Small intestine (tissue), 7 donors: ENCODE data around the gene SMOC1. TPM values are rescaled to one million over a fixed set of nuclear protein-coding genes. Genes with fewer than 3 reads are reported as not detected.

Experiments used
- DNase-seq, 2 donors: peaks; one replicate each; pipeline versions ENCODE4 v3.0.0 to v3.0.0-alpha.2; 2013
- FAIRE-seq: peaks from 2 replicates; lab custom pipeline; 2012; peaks lifted over from hg19 to GRCh38; lab: Jason Lieb, UNC
- H3K27ac ChIP-seq, 3 donors: one replicate each; pipeline ENCODE4 v1.5.1; 2013; ENCODE audit warnings: low read length in 2 of 3, mild to moderate bottlenecking in 2 of 3, control low read depth in 1 of 3, inconsistent platforms in 1 of 3, low read depth in 1 of 3, moderate library complexity in 1 of 3
- H3K27me3 ChIP-seq, 3 donors: one replicate each; pipeline ENCODE4 v1.6.1; 2013; ENCODE audit warnings: low read length in 3 of 3, inconsistent platforms in 1 of 3; ENCODE audit not compliant: control insufficient read depth in 3 of 3, insufficient read depth in 3 of 3
- H3K36me3 ChIP-seq, 3 donors: one replicate each; pipeline ENCODE4 v1.6.1; 2013; ENCODE audit warnings: low read length in 3 of 3, inconsistent platforms in 1 of 3, low read depth in 1 of 3, mild to moderate bottlenecking in 1 of 3, moderate library complexity in 1 of 3; ENCODE audit not compliant: control insufficient read depth in 3 of 3, insufficient read depth in 2 of 3
- H3K4me1 ChIP-seq, 3 donors: one replicate each; pipeline ENCODE4 v1.6.1; 2013; ENCODE audit warnings: low read length in 2 of 3, inconsistent platforms in 1 of 3, low read depth in 1 of 3, mild to moderate bottlenecking in 1 of 3, moderate library complexity in 1 of 3; ENCODE audit not compliant: control insufficient read depth in 3 of 3, insufficient read depth in 2 of 3
- H3K4me3 ChIP-seq, 3 donors: one replicate each; pipeline ENCODE4 v1.5.1; 2013; ENCODE audit warnings: low read length in 3 of 3, control low read depth in 1 of 3, inconsistent platforms in 1 of 3, low read depth in 1 of 3, mild to moderate bottlenecking in 1 of 3, moderate library complexity in 1 of 3
- H3K9me3 ChIP-seq, 2 donors: one replicate each; pipeline ENCODE4 v1.6.1; 2013; ENCODE audit warnings: low read depth in 1 of 2, low read length in 1 of 2; ENCODE audit not compliant: control insufficient read depth in 2 of 2, insufficient read depth in 1 of 2
- WGBS, 3 donors: extraction: QIAGEN DNeasy Blood & Tissue Kit; methylation state at CpG; one replicate each; pipeline ENCODE4 v1.1.7; 2013; 5-methylcytosine and 5-hydroxymethylcytosine counted together
- polyA plus RNA-seq, 4 donors: library from polyadenylated mRNA; stranded (reverse) in 3 of 4; unstranded in 1 of 4; fragments of 200-250 nt in 3 of 4; fragments of 120-200 nt in 1 of 4; gene quantifications; one replicate each; pipeline versions ENCODE4 v1.2.1 to v1.2.3, GENCODE V29; 2013
- donor health status: healthy with polysubstance abuse.
- donor health status: control.
- donor health status: control.
- donor health status: Bipolar disorder and iron deficiency.
- donor health status: healthy.

Gene SMOC1
- polyA plus RNA-seq, 4 donors = 0.94 to 3.5 (median 1.9) TPM; not detected in 1

- Histone ChIP-seq H3K27me3 (peaks cover 0 to 2% (median 0%) of the 10 kb centered on the region in 3 donors), H3K36me3 (no peaks in the 10 kb centered on the region), H3K4me1 (no peaks in the 10 kb centered on the region), H3K9me3 (no peaks in the 10 kb centered on the region), H3K4me3 (no peak overlapping the region), H3K27ac (no peak overlapping the region)
- DNase-seq (no peak), FAIRE-seq (no peak)
- WGBS, 3 donors = 51 to 59% (median 54%) methylated on average over 8 of the region's 8 CpGs
Measured at GRCh38 chr14:69855180-69855832, 23.9 kb upstream of the SMOC1 start.

GRCh38 chr14:69858801-69859200, 20.4 kb upstream of the SMOC1 start:
- no peak for DNase-seq
- Histone ChIP-seq H3K4me3 (no peak overlapping the region), H3K4me1 (no peaks in the 10 kb centered on the region), H3K27me3 (peaks cover 0 to 2% (median 0%) of the 10 kb centered on the region in 3 donors), H3K9me3 (no peaks in the 10 kb centered on the region), H3K27ac (no peak overlapping the region), H3K36me3 (no peaks in the 10 kb centered on the region)
- no peak for FAIRE-seq
- WGBS, 3 donors = 60 to 78% (median 76%) methylated on average over 8 of the region's 8 CpGs

- 79 to 87% (median 86%) methylated on average over 14 of the region's 14 CpGs for WGBS, 3 donors
- FAIRE-seq = no peak
Measured at GRCh38 chr14:69859591-69859990, 19.6 kb upstream of the SMOC1 start.

GRCh38 chr14:69860221-69860620, 19.0 kb upstream of the SMOC1 start:
- 58 to 78% (median 73%) methylated on average over 12 of the region's 12 CpGs for WGBS, 3 donors
- H3K4me3 ChIP-seq = no peak overlapping the region
- DNase-seq (no peak), FAIRE-seq (no peak)
- no peaks in the 10 kb centered on the region for H3K4me1 ChIP-seq
- no peaks in the 10 kb centered on the region for H3K27me3 ChIP-seq
- peaks cover 0 to 9% of the 10 kb centered on the region in 2 donors for H3K9me3 ChIP-seq
- no peaks in the 10 kb centered on the region for H3K36me3 ChIP-seq
- no peak overlapping the region for H3K27ac ChIP-seq

More at GRCh38 chr14:69859591-69859990, 19.6 kb upstream of the SMOC1 start:
- DNase-seq = no peak
- no peaks in the 10 kb centered on the region for H3K36me3 ChIP-seq
- H3K27ac ChIP-seq = no peak overlapping the region
- H3K4me1 ChIP-seq = no peaks in the 10 kb centered on the region
- H3K4me3 ChIP-seq = no peak overlapping the region
- H3K9me3 ChIP-seq = peaks cover 0 to 3% of the 10 kb centered on the region in 2 donors
- H3K27me3 ChIP-seq = peaks cover 0 to 2% (median 0%) of the 10 kb centered on the region in 3 donors

GRCh38 chr14:69861025-69861569, 18.1 kb upstream of the SMOC1 start:
- peaks cover 0 to 9% of the 10 kb centered on the region in 2 donors for H3K9me3 ChIP-seq
- no peaks in the 10 kb centered on the region for H3K4me1 ChIP-seq
- FAIRE-seq (no peak), DNase-seq (no peak)
- no peaks in the 10 kb centered on the region for H3K36me3 ChIP-seq
- 80 to 87% (median 83%) methylated on average over 3 of the region's 3 CpGs for WGBS, 3 donors
- H3K27ac ChIP-seq = no peak overlapping the region
- H3K4me3 ChIP-seq = no peak overlapping the region
- H3K27me3 ChIP-seq = no peaks in the 10 kb centered on the region

- WGBS, 3 donors = 80 to 89% (median 82%) methylated on average over 4 of the region's 4 CpGs
- H3K4me3 ChIP-seq = no peak overlapping the region
- peaks cover 0 to 14% of the 10 kb centered on the region in 2 donors for H3K9me3 ChIP-seq
- DNase-seq (no peak), FAIRE-seq (no peak)
- no peaks in the 10 kb centered on the region for H3K36me3 ChIP-seq
- H3K27me3 ChIP-seq = peaks cover 0 to 3% (median 0%) of the 10 kb centered on the region in 3 donors
- no peaks in the 10 kb centered on the region for H3K4me1 ChIP-seq
- H3K27ac ChIP-seq = no peak overlapping the region
Measured at GRCh38 chr14:69863083-69863482, 16.1 kb upstream of the SMOC1 start.

GRCh38 chr14:69865701-69866365, 13.4 kb upstream of the SMOC1 start:
- 80 to 85% (median 83%) methylated on average over 8 of the region's 8 CpGs for WGBS, 3 donors
- DNase-seq = no peak
- Histone ChIP-seq H3K36me3 (no peaks in the 10 kb centered on the region), H3K9me3 (peaks cover 0 to 18% of the 10 kb centered on the region in 2 donors), H3K27me3 (peaks cover 0 to 4% (median 0%) of the 10 kb centered on the region in 3 donors), H3K27ac (no peak overlapping the region), H3K4me1 (no peaks in the 10 kb centered on the region), H3K4me3 (no peak overlapping the region)
- FAIRE-seq = no peak

- Histone ChIP-seq H3K27ac (no peak overlapping the region), H3K27me3 (peaks cover 0 to 4% (median 0%) of the 10 kb centered on the region in 3 donors), H3K4me1 (no peaks in the 10 kb centered on the region), H3K36me3 (no peaks in the 10 kb centered on the region), H3K4me3 (no peak overlapping the region), H3K9me3 (peaks cover 0 to 18% of the 10 kb centered on the region in 2 donors)
- no peak for FAIRE-seq
- no peak for DNase-seq
- 77 to 82% (median 80%) methylated on average over 5 of the region's 5 CpGs for WGBS, 3 donors
Measured at GRCh38 chr14:69868363-69868963, 10.8 kb upstream of the SMOC1 start.
